ENCODE data around the gene PSD4.

- TF ChIP-seq POLR2A (IDR thresholded peaks at IDR 0.05; ENCODE audit: low read depth, low read length) (no peak), POLR2AphosphoS5 (IDR thresholded peaks at IDR 0.05; ENCODE audit: low read depth, low read length) (no peak), TAF1 (IDR thresholded peaks at IDR 0.05; ENCODE audit: borderline replicate concordance, low read depth, low read length) (no peak)
Observed at GRCh38 chr2:113200236-113200635, 26.5 kb downstream of the PSD4 start.
